ENCODE measurements around the gene ACTN4.
"Not testable (repeated sequence)": the region's sequence is repeated elsewhere in the genome, so short reads cannot be mapped to it uniquely, and the experiment has no call there.

The ACTN4 gene

GRCh38 chr19:38737921-38738737 is 90.7 kb downstream of the ACTN4 start:
- no peak for DNase-seq (ENCODE audit: low read depth)

- DNase-seq (ENCODE audit: low read depth) = no peak
These were observed 92.2 kb downstream of the ACTN4 start for GRCh38 chr19:38739440-38740256.

- DNase-seq (ENCODE audit: low read depth) = no peak
These were observed 92.8 kb downstream of the ACTN4 start for GRCh38 chr19:38740257-38740592.

GRCh38 chr19:38740932-38741331 is 93.5 kb downstream of the ACTN4 start:
- DNase-seq (ENCODE audit: low read depth) = no peak

GRCh38 chr19:38741670-38742069 is 94.2 kb downstream of the ACTN4 start:
- DNase-seq (ENCODE audit: low read depth) = no peak

- no peak for DNase-seq (ENCODE audit: low read depth)
These were observed 94.8 kb downstream of the ACTN4 start for GRCh38 chr19:38742296-38742695.

GRCh38 chr19:38742906-38743305 is 95.5 kb downstream of the ACTN4 start:
- DNase-seq (ENCODE audit: low read depth) = no peak

- DNase-seq (ENCODE audit: low read depth) = no peak
These were observed 96.2 kb downstream of the ACTN4 start for GRCh38 chr19:38743394-38744297.

GRCh38 chr19:38744298-38744681 is 96.8 kb downstream of the ACTN4 start, which contains the start of gene CAPN12:
CAPN12 (minus strand) TSS chr19:38744474; CDS start chr19:38744165, 309 bp downstream.
- DNase-seq (ENCODE audit: low read depth) = no peak

- DNase-seq (ENCODE audit: low read depth) = no peak
These were observed 97.4 kb downstream of the ACTN4 start for GRCh38 chr19:38744874-38745273.

- no peak for DNase-seq (ENCODE audit: low read depth)
These were observed 97.9 kb downstream of the ACTN4 start for GRCh38 chr19:38745316-38745715.

- not testable (repeated sequence) for DNase-seq (ENCODE audit: low read depth)
These were observed 106.3 kb downstream of the ACTN4 start for GRCh38 chr19:38753783-38754182.

GRCh38 chr19:38754196-38754595 is 106.7 kb downstream of the ACTN4 start:
- not testable (repeated sequence) for DNase-seq (ENCODE audit: low read depth)

GRCh38 chr19:38759590-38760003 is 112.1 kb downstream of the ACTN4 start:
- no peak for DNase-seq (ENCODE audit: low read depth)

GRCh38 chr19:38760805-38761517 is 113.5 kb downstream of the ACTN4 start:
- DNase-seq (ENCODE audit: low read depth) = not testable (repeated sequence)

GRCh38 chr19:38761884-38762389 is 114.5 kb downstream of the ACTN4 start:
- DNase-seq (ENCODE audit: low read depth) = not testable (repeated sequence)

- no peak for DNase-seq (ENCODE audit: low read depth)
These were observed 116.4 kb downstream of the ACTN4 start for GRCh38 chr19:38763795-38764220.

GRCh38 chr19:38765214-38765613 is 117.8 kb downstream of the ACTN4 start:
- DNase-seq (ENCODE audit: low read depth) = no peak

- DNase-seq (ENCODE audit: low read depth) = no peak
These were observed 119.0 kb downstream of the ACTN4 start for GRCh38 chr19:38766276-38767047.

- DNase-seq (ENCODE audit: low read depth) = peak; percentile 20
These were observed 122.3 kb downstream of the ACTN4 start for GRCh38 chr19:38769635-38770211.

All from GM04504 (cell line).